Measurements from ENCODE around the gene GRIN3B.

Gene GRIN3B

DNA sequence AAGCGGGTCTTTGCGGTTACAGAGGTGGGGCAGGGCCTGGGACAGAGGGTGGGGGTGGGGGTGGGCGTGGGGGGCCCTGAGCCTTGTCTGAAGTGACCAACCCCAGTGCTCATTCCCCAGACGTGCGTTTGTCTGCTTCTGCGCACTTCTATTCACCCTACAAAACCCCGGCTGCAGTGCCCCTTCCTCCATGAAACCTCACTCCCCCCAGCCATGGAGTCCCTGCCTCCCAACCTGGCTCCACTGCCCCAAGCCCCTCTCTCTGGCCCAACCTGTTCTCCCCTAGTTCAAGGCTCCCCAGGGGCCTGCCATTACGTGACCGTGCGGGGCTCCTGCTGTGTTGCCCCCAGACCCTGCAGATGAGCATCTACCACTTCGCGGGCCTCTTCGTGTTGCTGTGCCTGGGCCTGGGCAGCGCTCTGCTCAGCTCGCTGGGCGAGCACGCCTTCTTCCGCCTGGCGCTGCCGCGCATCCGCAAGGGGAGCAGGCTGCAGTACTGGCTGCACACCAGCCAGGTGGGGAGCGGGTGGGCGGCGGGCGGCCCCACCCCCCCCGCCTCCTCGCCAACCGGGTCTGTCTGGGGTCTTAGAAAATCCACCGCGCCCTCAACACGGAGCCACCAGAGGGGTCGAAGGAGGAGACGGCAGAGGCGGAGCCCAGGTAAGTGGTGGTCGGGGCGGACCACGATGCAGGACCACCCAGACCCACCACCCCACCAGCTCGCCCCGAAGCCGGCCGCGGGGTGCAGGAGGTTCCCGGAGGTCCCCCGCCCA lies 8.2 kb downstream of the GRIN3B start:
- no peak for DNase-seq

DNA sequence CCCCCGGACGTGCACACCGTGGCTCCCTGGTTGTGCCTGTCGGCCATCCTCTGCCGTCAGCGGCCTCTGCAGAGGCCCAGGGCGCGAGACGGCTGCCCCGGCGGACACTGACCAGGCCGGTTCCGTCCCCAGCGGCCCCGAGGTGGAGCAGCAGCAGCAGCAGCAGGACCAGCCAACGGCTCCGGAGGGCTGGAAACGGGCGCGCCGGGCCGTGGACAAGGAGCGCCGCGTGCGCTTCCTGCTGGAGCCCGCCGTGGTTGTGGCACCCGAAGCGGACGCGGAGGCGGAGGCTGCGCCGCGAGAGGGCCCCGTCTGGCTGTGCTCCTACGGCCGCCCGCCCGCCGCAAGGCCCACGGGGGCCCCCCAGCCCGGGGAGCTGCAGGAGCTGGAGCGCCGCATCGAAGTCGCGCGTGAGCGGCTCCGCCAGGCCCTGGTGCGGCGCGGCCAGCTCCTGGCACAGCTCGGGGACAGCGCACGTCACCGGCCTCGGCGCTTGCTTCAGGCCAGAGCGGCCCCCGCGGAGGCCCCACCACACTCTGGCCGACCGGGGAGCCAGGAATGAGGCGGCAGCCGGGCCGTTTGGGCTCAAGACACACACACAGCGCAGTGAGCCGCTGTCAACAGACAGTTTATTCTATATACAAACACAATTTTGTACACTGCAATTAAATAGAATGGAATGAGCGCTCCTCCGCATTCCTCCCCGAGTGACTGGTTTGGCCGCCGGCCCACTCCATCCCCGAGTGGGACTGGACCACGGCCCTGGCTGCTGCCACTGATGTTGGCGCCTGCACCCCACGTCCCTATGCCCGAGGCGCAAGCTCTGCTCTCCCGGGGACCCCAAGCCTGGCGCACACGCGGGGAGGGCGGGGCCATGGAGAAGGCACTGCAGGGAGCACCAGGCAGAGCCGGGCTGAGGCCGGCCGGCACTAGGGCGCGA lies 9.1 kb downstream of the GRIN3B start:
- no peak for DNase-seq

DNA sequence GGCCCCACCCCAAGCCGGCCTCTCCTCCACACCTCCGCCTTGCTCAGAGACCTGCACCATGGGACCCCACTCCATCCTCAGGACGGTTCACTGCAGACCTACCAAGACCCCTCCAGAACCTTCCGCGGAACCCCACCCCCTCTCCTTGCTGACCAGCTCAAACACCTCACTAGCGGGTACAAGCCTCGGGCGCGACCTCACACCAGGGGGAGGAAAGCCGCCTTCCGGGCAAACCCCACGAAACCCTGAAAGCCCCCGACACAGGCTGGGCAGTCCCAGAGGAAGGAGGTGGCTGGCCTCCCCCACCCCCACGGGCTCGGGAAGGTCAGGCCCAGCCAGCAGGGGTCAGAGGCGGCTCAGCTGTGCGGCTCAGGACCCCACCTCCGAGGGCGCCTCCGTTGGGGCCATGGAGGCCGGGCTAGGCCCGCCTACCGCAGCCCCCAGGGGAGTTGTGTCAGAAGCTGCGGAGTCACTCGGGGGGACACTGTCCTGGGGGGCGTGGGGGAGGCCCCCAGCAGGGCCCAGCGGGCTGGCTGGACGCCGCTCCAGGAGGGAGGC lies 9.8 kb downstream of the GRIN3B start:
- no peak for DNase-seq

DNA sequence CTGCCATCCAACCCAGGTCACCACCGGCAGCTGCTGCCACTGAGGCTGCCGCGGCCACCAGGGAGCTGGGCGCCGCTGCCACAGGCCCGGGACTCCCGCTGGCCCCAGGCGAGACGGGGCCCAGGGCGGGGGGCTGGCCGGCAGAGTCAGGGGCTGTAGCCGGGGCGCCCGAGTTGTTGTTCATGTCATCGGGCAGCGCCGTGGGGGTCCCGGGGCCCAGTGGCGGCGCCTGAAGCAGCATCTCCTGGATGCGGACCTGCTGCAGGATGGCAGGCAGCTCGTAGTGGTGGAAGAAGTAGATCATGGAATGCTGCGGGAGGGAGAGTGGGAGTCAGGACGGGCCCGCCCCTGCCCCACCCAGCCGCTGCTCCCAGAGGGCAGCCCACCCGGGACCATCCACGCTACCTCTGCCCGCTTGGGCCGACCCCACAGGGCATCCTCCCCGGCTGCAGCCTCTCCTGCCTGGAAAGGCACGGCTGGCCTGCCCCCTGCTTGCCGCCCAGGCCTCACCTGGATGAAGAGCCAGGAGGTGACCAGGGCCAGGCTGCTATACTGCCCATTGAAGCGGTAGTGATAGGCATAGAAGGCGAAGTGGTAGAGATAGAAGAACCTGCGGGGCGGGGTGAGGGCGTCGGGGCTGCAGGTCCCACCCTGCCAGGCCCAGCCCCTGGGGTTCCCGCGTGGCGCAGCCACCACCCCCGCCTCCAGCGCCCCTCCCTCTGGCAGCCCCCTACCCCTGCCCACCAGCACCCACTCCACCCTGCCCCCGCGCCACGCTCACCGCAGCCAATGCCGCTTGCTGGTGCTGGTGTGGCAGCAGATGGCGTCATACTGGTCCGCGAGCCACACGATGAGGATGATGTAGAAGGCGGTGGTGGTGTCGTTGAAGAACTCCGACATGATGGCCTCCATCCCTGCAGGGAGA lies 10.6 kb downstream of the GRIN3B start:
- no peak for DNase-seq

DNA sequence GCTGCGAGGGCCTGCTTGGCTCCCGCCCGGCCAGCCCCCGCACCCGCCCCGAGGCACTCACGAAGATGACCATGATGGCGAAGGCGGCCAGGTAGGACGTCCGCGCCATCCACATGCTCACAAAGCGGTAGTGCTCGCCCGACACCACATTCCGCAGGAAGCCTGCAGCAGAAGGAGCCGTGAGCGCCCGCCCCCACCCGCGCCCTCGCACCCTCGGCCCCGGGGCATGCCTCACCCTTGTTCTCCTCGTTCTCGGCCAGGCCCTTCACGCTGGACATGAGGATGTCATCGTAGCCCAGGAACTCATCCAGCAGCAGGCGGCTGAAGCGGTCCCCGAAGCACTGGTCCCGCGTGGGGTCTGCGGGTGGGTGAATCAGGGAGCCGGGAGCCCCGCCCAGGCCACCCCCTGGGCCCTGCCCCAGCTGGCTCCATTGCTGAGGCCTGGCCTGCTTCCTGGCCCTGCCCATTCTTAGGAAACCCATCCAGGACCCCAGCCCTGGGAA lies 11.7 kb downstream of the GRIN3B start:
- no peak for DNase-seq

DNA sequence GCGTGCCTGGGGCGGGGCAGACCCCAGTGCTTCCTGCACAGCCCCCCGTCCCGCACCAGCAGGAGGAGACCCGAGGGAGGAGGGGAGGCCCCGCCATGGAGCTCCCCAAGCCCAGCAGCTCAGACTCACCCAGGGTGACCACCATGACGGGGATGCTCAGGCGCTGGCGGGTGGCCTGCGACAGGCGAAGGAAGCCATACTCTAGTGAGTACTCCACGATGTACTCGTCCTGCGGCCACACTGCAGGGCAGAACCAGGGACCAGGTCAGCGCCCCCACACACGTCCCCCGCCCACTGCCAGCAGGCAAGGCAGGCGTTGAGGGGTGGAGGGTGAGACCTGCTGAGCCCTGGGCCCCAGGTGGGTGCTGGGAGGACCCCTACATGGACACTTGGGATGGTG lies 12.1 kb downstream of the GRIN3B start:
- DNase-seq: no peak

DNA sequence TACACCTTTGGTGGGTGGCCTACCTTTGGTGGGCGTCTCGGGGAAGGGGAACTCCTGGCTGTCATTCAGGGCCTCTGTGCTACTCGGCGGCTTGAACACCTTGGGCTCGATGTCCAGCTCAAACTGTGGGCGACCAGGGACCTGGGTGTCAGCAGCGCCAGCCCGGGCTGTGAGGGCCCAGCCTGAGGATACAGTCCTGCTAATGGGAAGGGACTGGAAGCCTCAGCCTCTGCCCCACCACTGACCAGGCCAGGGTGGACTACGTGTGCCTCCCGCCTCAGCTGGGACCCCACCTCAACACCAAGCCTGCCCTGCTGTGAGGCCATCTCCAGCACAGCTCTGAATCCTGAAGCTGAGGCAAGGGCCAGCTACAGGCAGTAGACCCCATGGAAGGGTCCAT lies 13.0 kb downstream of the GRIN3B start:
- DNase-seq: no peak

DNA sequence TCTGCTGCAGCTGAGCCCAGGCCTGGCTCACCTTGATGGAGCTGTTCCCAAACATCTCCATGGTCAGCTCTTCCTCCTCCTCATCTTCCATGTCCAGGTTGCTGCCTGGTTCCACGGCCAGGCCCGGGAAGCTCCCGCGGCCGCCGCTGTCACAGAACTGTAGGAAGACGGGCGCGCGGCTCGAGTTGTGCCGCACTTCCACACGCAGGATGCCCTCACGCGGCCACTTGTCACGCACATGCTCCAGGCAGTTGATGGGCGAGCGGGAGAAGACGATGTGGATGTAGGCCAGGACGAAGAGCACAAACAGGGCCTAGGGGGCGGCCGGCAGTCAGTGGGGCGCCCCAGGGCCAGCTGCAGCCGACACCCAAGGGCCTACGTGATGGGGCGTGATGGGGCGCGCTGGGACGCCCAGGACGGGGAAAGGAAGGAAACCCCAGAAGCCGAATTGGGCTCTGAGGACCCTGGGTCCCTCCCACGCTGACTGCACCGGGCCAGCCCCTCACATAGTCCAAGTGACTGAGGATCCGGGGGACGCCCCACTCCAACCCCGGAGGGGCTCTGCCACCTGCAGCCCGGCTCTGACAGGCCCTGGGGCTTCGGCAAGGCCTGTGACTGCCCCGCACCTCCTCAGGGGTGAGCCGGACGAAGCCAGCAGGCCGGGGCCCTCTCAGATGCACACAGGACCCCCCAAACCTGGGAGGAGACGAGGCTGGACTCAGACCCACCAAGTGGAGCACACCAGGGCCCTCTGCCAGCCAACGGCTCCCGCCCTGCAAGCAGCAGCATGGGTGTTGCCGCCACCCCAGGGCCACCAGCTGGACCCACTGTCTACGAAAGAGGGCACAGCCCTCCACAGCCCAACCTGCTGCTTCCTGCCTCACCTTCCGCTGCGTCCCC lies 14.2 kb downstream of the GRIN3B start:
- no peak for DNase-seq

DNA sequence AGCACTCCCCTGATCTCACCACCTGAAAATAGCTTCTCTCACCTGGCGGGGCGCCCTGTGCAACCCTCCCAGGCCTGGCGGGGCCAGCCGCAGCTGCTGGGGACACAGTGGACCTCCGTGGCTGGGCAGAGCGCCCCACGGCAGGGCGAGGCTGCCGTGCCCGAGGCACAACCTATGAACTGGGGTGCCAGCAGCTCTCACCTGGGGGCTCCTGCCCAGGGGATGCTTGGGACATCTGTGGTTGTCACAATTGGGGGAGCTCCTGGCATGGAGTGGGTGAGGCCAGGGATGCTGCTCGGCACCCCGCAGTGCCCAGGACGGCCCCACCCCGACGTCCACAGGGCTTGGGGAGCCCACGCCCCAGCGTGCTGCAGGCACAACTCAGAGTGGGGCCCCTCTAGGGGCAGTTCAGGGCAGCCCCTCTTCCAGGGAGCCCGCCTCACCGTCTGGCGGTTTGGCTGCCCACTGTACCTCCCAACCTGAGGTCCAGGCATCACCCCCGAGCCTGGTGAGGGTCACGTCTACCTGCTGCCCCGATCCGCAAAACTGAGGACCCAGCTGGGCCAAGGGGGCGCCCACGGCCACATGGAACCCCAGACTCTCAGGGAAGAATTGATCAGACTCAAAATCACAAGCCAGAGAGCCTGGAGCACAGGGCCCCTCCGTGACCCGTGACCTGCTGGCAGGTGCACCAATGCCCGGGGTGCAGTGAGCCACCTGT lies 15.0 kb downstream of the GRIN3B start:
- DNase-seq: no peak

DNA sequence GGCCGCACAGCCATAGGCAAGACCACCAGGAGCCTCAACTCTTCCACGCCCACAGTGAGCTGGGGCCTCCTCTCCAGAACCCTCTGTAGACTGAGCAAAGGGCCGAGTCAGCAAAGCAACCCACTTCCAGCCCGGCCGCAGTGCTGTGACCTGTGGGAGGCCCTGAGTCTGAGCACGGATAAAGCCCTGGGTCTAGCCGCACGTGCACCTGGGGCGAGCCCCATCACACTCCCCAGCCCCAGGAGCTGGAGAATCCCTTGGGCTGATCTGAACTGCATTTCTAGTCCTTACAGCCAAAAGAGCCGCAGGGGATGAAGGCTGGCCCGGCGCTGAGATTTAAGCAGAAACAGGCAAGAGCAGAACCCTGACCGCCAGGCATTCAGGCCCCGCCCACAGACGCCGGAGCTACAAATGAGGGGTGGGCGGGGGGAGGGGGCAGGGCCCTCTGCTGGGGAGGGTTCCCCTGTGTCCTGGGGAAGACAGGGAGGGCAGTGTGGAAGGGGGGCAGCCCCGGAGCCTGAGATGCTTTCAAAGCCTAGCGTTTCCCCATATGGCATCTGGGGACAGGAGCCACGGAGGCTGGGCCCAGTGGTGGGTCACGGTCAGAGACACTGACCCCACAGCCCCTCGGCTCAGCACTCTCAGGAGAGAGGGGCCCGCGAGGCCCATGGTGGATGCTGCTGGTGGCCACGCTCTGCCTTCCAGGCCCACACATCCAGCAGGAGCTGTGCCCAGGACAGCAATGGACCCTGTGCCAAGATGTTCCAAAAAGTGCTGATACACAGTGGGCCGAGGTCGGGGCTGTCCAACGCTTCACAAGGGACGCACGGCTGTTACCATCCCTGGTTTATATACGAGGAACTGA lies 15.8 kb downstream of the GRIN3B start:
- DNase-seq: no peak

DNA sequence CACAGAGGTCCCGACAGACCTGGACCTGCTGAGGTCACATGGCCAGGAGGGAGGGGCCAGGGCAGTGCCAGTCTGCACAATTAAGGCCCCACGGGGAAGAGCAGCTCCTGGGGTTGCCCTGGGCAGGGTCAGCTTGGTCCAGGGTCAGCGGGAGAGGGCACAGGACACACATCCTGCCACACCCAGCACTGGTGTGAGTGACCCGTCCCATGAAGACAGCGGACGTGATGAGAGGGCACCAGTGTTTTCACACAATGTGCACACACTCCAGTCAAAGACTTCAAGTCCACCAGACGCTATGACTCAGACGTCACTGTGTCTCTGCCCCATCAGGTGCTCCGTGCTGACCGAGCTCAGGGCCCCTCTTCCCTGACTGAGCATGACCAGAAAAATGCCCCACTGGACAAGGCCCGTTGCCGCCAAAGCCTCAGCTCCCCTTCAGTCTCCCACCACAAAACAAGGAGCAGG lies 16.5 kb downstream of the GRIN3B start:
- no peak for DNase-seq

DNA sequence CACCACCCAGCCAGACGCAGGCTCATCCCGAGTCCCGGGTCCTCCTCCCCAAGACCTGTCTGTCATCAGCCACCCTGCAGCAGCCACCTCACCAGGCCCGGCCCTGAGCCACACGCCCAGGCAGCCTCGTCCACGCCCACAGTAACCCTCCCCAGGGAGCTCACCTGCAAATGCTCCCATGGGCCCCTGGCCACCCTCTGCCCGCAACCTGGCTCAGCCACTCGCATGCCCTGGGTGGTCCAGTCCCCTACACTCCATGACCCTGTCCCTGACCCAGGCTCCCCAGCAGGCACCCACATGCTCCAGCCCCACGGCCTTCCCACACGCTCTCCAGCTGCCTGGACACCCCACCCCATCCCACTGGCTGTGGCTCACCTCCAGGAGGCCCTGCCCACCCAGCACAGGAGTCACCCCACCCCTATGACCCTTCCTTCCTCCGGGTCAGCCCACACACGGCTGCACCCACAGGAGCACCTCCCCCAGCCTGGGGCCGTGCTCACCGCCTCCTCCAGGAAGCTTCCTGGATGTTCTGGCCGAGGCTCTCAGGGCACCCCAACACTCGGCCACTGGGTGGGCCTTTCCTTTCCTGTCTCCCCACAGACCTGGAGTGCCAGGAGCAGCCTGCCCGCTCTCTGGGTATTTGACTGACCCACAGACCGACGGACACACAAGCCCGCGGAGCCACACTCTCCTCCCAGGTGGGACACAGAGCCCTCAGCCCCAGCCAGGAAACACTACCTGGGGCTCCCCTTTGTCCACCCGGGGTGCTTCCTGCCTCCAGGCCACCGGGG lies 17.1 kb downstream of the GRIN3B start:
- no peak for DNase-seq

DNA sequence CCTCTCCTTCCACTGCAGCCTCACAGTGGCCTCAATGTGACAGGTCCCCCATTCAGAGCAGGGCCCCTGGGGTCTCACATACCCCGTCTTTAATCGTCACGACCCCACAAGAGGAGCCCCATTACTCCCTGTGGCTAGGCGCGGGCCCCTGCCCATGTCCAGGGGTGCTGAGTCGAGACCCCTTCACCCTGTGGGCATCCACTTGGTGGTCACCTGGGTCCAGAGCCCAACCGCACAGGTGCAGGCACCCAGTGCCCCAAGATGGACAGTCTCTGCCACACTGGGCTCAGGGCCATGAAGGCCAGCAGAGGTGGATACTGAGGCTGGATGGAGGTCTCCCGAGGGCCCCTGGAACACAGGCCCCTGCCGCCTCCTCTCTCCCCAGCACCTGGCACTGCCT lies 17.7 kb downstream of the GRIN3B start:
- no peak for DNase-seq

DNA sequence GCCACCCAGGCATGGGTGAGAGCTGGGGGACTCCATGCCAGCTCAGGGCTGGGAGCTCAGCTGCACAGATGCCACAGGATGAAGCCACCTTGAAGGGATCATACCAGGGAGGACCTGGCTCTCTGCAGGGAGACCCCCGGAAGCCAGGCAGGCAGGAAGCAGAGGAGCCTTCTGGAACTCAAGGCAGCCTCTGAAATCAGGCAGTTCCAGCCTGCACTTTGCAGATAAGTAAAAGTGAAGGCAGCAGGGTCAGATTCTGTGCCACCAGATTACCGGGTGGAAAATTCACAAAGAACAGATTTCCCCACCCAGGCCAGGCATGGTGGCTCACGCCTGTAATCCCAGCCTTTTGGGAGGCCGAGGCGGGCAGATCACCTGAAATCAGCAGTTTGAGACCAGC lies 18.2 kb downstream of the GRIN3B start:
- no peak for DNase-seq

DNA sequence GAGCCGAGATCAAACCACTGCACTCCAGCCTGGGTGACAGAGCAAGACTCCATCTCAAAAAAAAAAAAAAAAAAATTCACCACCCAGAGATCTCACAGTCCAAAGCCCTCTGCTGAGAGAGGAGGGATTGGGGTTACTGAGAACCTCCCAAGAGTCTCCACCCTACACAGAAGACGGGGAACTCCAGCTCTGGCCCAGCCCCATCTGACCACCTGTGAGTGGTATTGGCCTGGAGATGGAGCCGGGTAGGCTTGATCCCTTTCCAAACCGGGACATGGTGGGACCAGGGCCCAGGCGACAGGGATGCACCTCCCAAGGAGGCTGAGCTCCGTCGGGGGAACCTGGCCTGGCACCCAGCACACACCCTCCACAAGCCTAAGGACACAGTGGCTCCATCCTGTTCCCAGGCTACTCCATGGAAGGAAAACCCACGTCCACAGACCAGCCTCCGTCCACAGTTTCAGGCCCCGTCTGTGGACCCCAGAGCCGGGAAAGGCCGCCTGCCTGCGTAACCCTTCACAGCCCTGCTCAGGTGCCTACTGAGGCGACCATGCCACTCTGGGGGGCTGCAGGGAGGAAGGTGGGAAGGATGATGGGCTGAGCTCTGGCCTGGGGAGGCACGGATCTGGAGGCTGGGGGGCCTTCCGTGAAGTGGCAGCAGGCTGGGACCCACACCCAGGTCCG lies 18.9 kb downstream of the GRIN3B start:
- no peak for DNase-seq

DNA sequence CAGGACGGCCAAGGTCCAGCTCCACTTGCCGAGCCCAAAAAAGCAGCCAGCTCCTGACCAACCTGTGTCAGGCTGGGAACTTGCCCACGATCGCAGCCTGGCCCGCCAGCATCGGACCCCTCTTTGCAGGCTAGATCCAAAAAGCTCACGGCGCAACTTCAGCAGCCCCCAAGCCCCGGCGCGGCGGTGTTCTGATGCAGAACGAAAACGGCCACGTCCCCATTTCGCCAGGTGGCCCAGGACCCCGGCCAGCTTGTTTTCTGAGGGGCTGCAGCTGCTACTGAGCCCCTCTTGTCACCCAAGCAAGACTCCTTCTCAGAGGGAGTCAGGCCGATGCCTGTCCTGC lies 19.4 kb downstream of the GRIN3B start:
- no peak for DNase-seq

DNA sequence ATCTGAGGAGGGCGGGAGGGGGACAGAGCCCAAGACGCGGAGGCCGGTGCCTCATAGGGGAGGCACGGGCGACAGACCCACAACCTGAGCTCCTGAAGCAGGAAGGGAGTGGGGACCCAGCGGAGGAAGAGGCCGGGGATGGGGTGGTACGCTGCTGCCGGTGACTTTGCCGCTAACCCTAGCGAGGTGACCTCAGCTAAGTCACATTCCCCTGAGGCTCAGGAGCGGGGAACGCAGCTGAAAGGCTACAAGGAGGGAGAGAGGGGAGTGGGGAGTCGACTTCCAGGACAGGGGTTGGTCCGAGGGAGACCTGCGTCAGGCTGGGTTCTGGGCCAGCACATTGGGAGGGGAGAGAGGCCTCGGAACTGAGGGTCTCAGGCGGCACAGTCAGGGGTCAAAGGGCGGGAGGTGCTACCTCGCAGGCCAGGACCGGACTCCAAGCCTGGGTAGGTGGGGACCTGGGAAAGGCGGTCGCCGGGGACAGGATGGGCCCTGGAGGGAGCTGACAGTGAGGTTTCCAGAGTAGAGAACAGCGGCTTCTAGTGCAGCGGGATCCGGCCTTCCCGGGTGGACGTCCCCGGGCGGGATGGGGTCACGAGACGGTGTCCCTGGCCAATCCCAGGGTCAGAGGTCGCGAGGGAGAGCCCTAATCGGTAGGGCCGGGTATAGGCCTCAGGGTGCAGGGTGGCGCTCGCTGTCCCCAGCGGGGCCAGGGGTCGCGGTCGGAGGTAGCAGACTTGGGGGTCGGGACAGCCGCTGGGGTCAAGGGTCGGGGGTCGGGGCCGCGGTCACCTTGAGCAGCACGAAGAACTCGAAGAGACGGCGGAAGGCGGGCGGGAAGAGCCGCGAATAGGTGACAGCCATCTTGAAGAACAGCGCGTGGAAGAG lies 20.0 kb downstream of the GRIN3B start:
- no peak for DNase-seq
